Psoas muscle (tissue), 8 donors: ENCODE results near the gene MVK. TPM values are rescaled to one million over a fixed set of nuclear protein-coding genes. Genes with fewer than 3 reads are reported as not detected.

ENCODE experiments used
- ATAC-seq, 4 donors: fragments of 200-7000 bp; cut with Tn5 transposase; one replicate each; pipeline ENCODE4 v1.9.1; 2020; ENCODE audit warnings: moderate library complexity in 3 of 4, mild to moderate bottlenecking in 2 of 4
- DNase-seq, 2 donors: peaks; one replicate each; pipeline ENCODE4 v3.0.0-alpha.2; 2020
- H3K27ac ChIP-seq: fragments of 200-600 bp; one replicate; pipeline ENCODE4 v1.8.0; 2022
- H3K27me3 ChIP-seq, 3 donors: fragments of 200-600 bp in 1 of 3; one replicate each; pipeline versions ENCODE4 v1.6.1 to v1.8.0; 2013 to 2022; ENCODE audit warnings: low read length in 2 of 3, mild to moderate bottlenecking in 2 of 3, moderate library complexity in 1 of 3; ENCODE audit not compliant: insufficient read depth in 3 of 3
- H3K36me3 ChIP-seq, 2 donors: fragments of 200-600 bp in 1 of 2; one replicate each; pipeline versions ENCODE4 v1.6.1 to v1.8.0; 2013 to 2022; ENCODE audit warnings: low read depth in 1 of 2, mild to moderate bottlenecking in 1 of 2, moderate library complexity in 1 of 2; ENCODE audit not compliant: insufficient read depth in 1 of 2
- H3K4me1 ChIP-seq: fragments of 200-600 bp; one replicate; pipeline ENCODE4 v1.8.0; 2022
- H3K4me3 ChIP-seq: fragments of 200-600 bp; one replicate; pipeline ENCODE4 v1.8.0; 2022; ENCODE audit warnings: mild to moderate bottlenecking
- H3K9me3 ChIP-seq: fragments of 200-600 bp; one replicate; pipeline ENCODE4 v1.8.0; 2022
- WGBS, 3 donors: extraction: QIAGEN DNeasy Blood & Tissue Kit; methylation state at CpG; one replicate each; pipeline versions ENCODE4 v1.1.6 to v1.1.7; 2013; 5-methylcytosine and 5-hydroxymethylcytosine counted together
- intact Hi-C, 2 donors: fragments of 100-400 bp; cut with DNase I; formaldehyde crosslinking; loops; one replicate each; pipeline versions ENCODE4 v1.11.0 to v1.14.2; 2022
- polyA plus RNA-seq, 3 donors: library from polyadenylated mRNA; stranded (reverse); fragments of 200-250 nt; gene quantifications; one replicate each; pipeline ENCODE4 v1.2.3, GENCODE V29; 2013
- total RNA-seq, 4 donors: library from RNA; stranded (reverse); fragmentation: NEBNext Ultra II Directional in 2 of 4; extraction: Animal tissue kit (Norgen Biotek cat#: 25700) in 2 of 4; gene quantifications; one replicate each; pipeline versions ENCODE4 v1.2.1 to v1.2.4, GENCODE V29; 2021 to 2023
- TF ChIP-seq, protein P1 (sequence below): fragments of 200-600 bp; IDR thresholded peaks from one replicate; pipeline ENCODE4 v1.8.0; 2022; ENCODE audit warnings: antibody characterized with exemption
- donor health status: healthy with polysubstance abuse.
- donor health status: DM: no; HTN: no; CAD: no; lungs with moderate emphysema.
- donor health status: Bipolar disorder and iron deficiency.
- donor health status: healthy.
- donor health status: DM: yes; HTN: yes; CAD: no.
- donor health status: DM: no; HTN: no; CAD: no.
- donor health status: DM: no; HTN: no; CAD: no.
- donor health status: DM: yes; HTN: yes; CAD: no.

The MVK gene
- total and polyA plus RNA-seq, 7 donors = 6.4 to 11.4 (median 9.7) TPM

DNA sequence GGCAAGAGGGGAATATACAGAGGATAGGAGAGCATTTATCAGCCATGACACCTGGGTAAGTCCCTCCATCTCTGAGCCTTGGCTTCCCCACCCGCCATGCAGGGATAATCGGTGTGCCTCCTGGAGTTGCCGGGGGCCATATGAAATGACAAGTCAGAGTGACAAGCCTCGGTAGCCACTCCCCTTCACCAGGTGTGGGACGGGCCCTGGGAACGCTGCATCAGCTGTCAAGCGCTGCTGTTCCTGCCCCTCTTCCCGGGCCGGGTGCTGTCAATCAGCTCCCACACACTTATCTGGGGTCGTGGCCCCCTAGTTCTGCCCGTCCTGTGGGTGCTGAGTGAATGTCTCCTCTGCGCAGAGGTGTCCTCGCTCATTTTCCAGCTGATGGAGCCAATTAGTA is 57.2 kb downstream of the MVK start:
- no peaks in the 10 kb centered on the region for H3K36me3 ChIP-seq
- no peaks in the 10 kb centered on the region for H3K4me1 ChIP-seq
- H3K27me3 ChIP-seq = peaks cover 0 to 16% (median 6%) of the 10 kb centered on the region in 3 donors
- H3K27ac ChIP-seq = no peak overlapping the region
- no peaks in the 10 kb centered on the region for H3K9me3 ChIP-seq
- 41 to 47% (median 45%) methylated on average over 13 of the region's 13 CpGs for WGBS, 3 donors
- DNase-seq (no peak), ATAC-seq (peak in 1 of 4 donors; percentile 24)
- intact Hi-C loops = no loop called here
- TF ChIP-seq, protein P1, sequence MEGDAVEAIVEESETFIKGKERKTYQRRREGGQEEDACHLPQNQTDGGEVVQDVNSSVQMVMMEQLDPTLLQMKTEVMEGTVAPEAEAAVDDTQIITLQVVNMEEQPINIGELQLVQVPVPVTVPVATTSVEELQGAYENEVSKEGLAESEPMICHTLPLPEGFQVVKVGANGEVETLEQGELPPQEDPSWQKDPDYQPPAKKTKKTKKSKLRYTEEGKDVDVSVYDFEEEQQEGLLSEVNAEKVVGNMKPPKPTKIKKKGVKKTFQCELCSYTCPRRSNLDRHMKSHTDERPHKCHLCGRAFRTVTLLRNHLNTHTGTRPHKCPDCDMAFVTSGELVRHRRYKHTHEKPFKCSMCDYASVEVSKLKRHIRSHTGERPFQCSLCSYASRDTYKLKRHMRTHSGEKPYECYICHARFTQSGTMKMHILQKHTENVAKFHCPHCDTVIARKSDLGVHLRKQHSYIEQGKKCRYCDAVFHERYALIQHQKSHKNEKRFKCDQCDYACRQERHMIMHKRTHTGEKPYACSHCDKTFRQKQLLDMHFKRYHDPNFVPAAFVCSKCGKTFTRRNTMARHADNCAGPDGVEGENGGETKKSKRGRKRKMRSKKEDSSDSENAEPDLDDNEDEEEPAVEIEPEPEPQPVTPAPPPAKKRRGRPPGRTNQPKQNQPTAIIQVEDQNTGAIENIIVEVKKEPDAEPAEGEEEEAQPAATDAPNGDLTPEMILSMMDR = no peak
- no peak overlapping the region for H3K4me3 ChIP-seq

DNA sequence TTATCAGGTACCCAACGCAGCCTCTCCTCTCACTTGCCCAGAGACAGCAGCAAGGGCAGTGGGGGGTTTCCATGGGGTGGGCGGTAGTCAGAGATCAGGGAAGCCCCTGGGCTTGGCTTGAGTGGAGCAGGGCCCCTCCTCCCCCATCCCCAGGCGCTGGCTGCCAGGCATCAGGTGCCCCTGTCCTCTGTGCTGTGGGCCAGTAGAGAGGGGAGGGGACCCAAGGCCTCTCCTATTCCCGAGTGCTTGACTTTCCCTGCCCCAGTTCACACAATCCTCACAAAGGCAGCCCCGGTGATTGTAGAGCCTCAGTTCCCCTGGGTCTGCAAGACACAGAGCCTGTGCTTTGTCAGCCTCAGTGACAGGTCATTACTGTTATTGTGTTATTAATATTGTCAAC is 57.7 kb downstream of the MVK start:
- 39 to 56% (median 52%) methylated on average over 5 of the region's 5 CpGs for WGBS, 3 donors
- H3K27me3 ChIP-seq = peaks cover 0 to 16% (median 6%) of the 10 kb centered on the region in 3 donors
- H3K9me3 ChIP-seq = no peaks in the 10 kb centered on the region
- no peaks in the 10 kb centered on the region for H3K36me3 ChIP-seq
- TF ChIP-seq, protein P1 = no peak
- no peak for DNase-seq
- intact Hi-C loops = no loop called here
- H3K27ac ChIP-seq = no peak overlapping the region
- ATAC-seq = no peak
- no peaks in the 10 kb centered on the region for H3K4me1 ChIP-seq
- H3K4me3 ChIP-seq = no peak overlapping the region

DNA sequence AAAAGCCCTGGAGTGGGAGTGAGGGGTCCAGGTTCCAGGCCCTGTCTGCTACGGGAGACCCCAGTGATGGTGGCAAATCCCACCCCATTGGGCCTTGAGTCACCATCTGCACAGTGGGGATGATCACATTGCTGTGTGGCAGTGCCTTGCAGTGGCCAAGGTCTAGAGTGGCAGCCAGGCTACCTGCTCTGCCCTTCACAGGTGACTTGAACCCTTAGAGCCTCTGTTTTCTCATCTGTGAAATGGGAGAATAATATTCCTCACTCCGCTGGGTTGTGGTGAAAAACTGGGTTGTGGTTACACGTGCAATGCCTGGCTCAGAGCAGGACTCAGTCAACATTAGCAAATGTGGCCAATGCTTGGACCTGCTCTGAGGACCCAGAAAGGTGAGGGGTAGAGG is 58.2 kb downstream of the MVK start:
- intact Hi-C loops = no loop called here
- TF ChIP-seq, protein P1 = no peak
- Histone ChIP-seq H3K4me3 (no peak overlapping the region), H3K27me3 (peaks cover 0 to 16% (median 6%) of the 10 kb centered on the region in 3 donors), H3K36me3 (no peaks in the 10 kb centered on the region), H3K4me1 (no peaks in the 10 kb centered on the region), H3K9me3 (no peaks in the 10 kb centered on the region), H3K27ac (no peak overlapping the region)
- no peak for DNase-seq
- 84 to 87% (median 85%) methylated on average over 3 of the region's 3 CpGs for WGBS, 3 donors
- ATAC-seq = no peak

DNA sequence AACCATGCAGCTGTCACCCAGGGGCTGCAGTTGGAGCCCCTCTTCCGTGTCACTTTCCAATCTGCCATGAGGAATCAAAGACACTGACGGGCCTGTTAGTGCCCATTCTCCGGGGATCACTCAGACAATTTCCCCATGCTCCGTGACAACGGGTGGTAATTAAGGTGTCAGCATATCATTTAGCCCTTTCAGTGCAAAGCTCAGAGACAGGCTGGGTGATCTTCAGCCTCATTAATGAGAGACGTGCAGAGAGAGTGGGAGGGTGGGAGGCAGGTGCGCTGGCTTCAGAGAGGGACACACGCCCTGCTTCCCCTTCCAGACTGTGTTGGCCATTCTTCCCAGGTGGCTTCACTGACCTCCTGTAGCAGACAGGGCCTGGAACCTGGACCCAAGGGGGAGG is 58.7 kb downstream of the MVK start:
- DNase-seq = no peak
- H3K4me1 ChIP-seq = no peaks in the 10 kb centered on the region
- peaks cover 0 to 14% (median 6%) of the 10 kb centered on the region in 3 donors for H3K27me3 ChIP-seq
- no peak for ATAC-seq
- TF ChIP-seq, protein P1 = no peak
- no peak overlapping the region for H3K4me3 ChIP-seq
- intact Hi-C loops = no loop called here
- no peaks in the 10 kb centered on the region for H3K9me3 ChIP-seq
- WGBS, 3 donors = 64 to 73% (median 67%) methylated on average over 8 of the region's 8 CpGs
- H3K27ac ChIP-seq = no peak overlapping the region
- H3K36me3 ChIP-seq = no peaks in the 10 kb centered on the region

DNA sequence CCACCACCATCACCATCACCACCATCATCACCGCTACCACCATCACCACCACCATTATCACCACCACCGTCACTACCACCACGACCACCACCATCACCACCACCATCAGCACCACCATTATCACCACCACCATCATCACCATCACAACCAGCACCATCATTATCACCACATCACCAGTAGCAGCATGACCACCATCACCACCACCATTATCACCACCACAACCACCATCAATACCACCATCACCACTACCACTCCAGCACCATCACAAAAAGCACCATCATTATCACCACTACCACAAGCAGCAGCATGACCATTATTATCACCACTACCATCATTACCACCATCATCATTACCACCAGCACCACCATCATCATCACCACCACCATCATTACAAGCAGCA is 62.1 kb downstream of the MVK start:
- peaks cover 0 to 8% (median 6%) of the 10 kb centered on the region in 3 donors for H3K27me3 ChIP-seq
- DNase-seq (no peak), ATAC-seq (no peak)
- H3K27ac ChIP-seq = no peak overlapping the region
- H3K4me3 ChIP-seq = no peak overlapping the region
- intact Hi-C loops = loop anchor here in 1 of 2 donors (5.0 kb wide), 1 partner anchor 52 kb away; no protein-coding TSS in a partner anchor
- no peaks in the 10 kb centered on the region for H3K9me3 ChIP-seq
- TF ChIP-seq, protein P1 = no peak
- no peaks in the 10 kb centered on the region for H3K4me1 ChIP-seq
- WGBS, 3 donors = 93 to 100% (median 97%) methylated on average over 3 of the region's 3 CpGs
- no peaks in the 10 kb centered on the region for H3K36me3 ChIP-seq
